ENCODE data around the gene SPRTN. TPM values are rescaled to one million over a fixed set of nuclear protein-coding genes. Genes with fewer than 3 reads are reported as not detected.

SPRTN gene
- total RNA-seq (2022) (30.4 and 36.9 TPM in 2 replicates), Bru-seq, nascent RNA (percentile 85 among the genes with signal in this experiment), BruChase-seq, experiment 1, labeled RNA remaining after a 6-hour chase (percentile 91 among the genes with signal in this experiment), BruChase-seq, experiment 2, labeled RNA remaining after a 2-hour chase (percentile 94 among the genes with signal in this experiment)
- long read RNA-seq, transcript SPRTN-204 (4 exons, 3,559 nt) = minor isoform, 13 of 110 reads
- long read RNA-seq, transcript SPRTN-202 (5 exons, 3,468 nt) = major isoform, 84 of 110 reads
- long read RNA-seq, partial matches to known transcripts = 2 of 110 reads
- long read RNA-seq, other reads (novel, unspliced or antisense) = 9 of 110 reads

GRCh38 chr1:231338270-231339128 is at the start of gene SPRTN:
Gene SPRTN (plus strand): TSS chr1:231338293. CDS start chr1:231338384, 91 bp downstream.
- no peak for TF ChIP-seq CTCF (IDR thresholded peaks at IDR 0.05; ENCODE audit: unreplicated experiment)
- Mint-ChIP-seq H3K4me1 (ENCODE audit: insufficient read depth, unreplicated experiment) (peaks cover 51% of the 10 kb centered on the region), H3K27me3 (ENCODE audit: insufficient read depth, unreplicated experiment) (no peaks in the 10 kb centered on the region), H3K4me3 (ENCODE audit: unreplicated experiment) (peak within 1 kb of the TSS; percentile 98), H3K36me3 (ENCODE audit: insufficient read depth, unreplicated experiment) (peaks cover 61% of the 10 kb centered on the region), H3K27ac (ENCODE audit: low read depth, unreplicated experiment) (peak within 1 kb of the TSS; percentile 97), H3K9me3 (ENCODE audit: unreplicated experiment) (no peaks in the 10 kb centered on the region)
- intact Hi-C loops (cut with micrococcal nuclease) = loop anchor here (1.0 kb wide), 1 partner anchor 190 kb away; the partner anchor contains the start of gene TSNAX
- DNase-seq (ENCODE audit: unreplicated experiment) = peak; percentile 44
- ChIA-PET CTCF (interaction anchor here (0.6 to 2.9 kb wide), 21 partner anchors 11 to 1671 kb away, joined by 3 to 14 read pairs (median 3); no protein-coding TSS in a partner anchor), POLR2A (interaction anchor here (0.5 to 11.1 kb wide), 73 partner anchors 8 to 1720 kb away, joined by 3 to 343 read pairs (median 4); partner anchors contain the start of genes ARV1, COG2, EGLN1 and FAM89A)
- TSS peak; percentile 76 for BruUV-seq (replicated peaks)

- no peaks in the 10 kb centered on the region for H3K36me3 Mint-ChIP-seq (ENCODE audit: insufficient read depth, unreplicated experiment)
- POLR2A ChIA-PET = no interaction called here
Observed at GRCh38 chr1:231295938-231296337, 42.2 kb upstream of the SPRTN start.

GRCh38 chr1:231301990-231302389 is 36.1 kb upstream of the SPRTN start:
- H3K4me1 Mint-ChIP-seq (ENCODE audit: insufficient read depth, unreplicated experiment) = no peaks in the 10 kb centered on the region
- no TSS peak for BruUV-seq (replicated peaks)
- H3K27me3 Mint-ChIP-seq (ENCODE audit: insufficient read depth, unreplicated experiment) = no peaks in the 10 kb centered on the region
- no peak for TF ChIP-seq CTCF (IDR thresholded peaks at IDR 0.05; ENCODE audit: unreplicated experiment)
- no peak overlapping the region for H3K4me3 Mint-ChIP-seq (ENCODE audit: unreplicated experiment)
- CTCF ChIA-PET = interaction anchor here (0.6 to 0.7 kb wide), 2 partner anchors 92 to 388 kb away, joined by 3 read pairs; no protein-coding TSS in a partner anchor
- POLR2A ChIA-PET = interaction anchor here (0.8 kb wide), 1 partner anchor 62 kb away, joined by 3 read pairs; no protein-coding TSS in a partner anchor
- H3K27ac Mint-ChIP-seq (ENCODE audit: low read depth, unreplicated experiment) = no peak overlapping the region
- DNase-seq (ENCODE audit: unreplicated experiment) = no peak
- intact Hi-C loops (cut with micrococcal nuclease) = no loop called here
- no peaks in the 10 kb centered on the region for H3K9me3 Mint-ChIP-seq (ENCODE audit: unreplicated experiment)
- no peaks in the 10 kb centered on the region for H3K36me3 Mint-ChIP-seq (ENCODE audit: insufficient read depth, unreplicated experiment)

More at GRCh38 chr1:231295938-231296337, 42.2 kb upstream of the SPRTN start:
- H3K27ac Mint-ChIP-seq (ENCODE audit: low read depth, unreplicated experiment) = no peak overlapping the region
- CTCF ChIA-PET = no interaction called here
- BruUV-seq (replicated peaks) = no TSS peak
- H3K27me3 Mint-ChIP-seq (ENCODE audit: insufficient read depth, unreplicated experiment) = peaks cover 16% of the 10 kb centered on the region
- TF ChIP-seq CTCF (IDR thresholded peaks at IDR 0.05; ENCODE audit: unreplicated experiment) = no peak
- H3K9me3 Mint-ChIP-seq (ENCODE audit: unreplicated experiment) = no peaks in the 10 kb centered on the region
- intact Hi-C loops (cut with micrococcal nuclease) = no loop called here
- H3K4me1 Mint-ChIP-seq (ENCODE audit: insufficient read depth, unreplicated experiment) = no peaks in the 10 kb centered on the region
- no peak for DNase-seq (ENCODE audit: unreplicated experiment)
- H3K4me3 Mint-ChIP-seq (ENCODE audit: unreplicated experiment) = no peak overlapping the region
